ENCODE measurements around the gene CCDC192.

DNA sequence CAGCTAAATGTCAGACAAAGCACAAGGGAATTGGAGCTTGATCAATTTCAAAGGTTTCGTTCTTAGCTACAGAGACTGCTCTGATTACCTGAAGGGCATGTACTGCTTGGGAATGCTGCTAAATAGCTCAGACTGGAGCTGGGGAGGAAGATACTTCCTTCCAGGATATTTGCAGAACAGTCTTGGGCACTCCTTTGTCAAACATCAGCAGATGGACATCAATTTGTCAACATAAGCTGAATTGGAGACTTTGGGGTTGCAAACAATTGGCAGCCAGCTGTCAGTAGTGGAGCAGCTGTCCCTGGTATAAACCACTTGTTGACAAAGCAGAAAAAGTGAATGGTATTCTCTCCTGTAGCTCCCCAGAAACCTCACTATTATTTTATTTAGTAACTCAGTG is 182.0 kb downstream of the CCDC192 start:
- TF ChIP-seq, protein P1, sequence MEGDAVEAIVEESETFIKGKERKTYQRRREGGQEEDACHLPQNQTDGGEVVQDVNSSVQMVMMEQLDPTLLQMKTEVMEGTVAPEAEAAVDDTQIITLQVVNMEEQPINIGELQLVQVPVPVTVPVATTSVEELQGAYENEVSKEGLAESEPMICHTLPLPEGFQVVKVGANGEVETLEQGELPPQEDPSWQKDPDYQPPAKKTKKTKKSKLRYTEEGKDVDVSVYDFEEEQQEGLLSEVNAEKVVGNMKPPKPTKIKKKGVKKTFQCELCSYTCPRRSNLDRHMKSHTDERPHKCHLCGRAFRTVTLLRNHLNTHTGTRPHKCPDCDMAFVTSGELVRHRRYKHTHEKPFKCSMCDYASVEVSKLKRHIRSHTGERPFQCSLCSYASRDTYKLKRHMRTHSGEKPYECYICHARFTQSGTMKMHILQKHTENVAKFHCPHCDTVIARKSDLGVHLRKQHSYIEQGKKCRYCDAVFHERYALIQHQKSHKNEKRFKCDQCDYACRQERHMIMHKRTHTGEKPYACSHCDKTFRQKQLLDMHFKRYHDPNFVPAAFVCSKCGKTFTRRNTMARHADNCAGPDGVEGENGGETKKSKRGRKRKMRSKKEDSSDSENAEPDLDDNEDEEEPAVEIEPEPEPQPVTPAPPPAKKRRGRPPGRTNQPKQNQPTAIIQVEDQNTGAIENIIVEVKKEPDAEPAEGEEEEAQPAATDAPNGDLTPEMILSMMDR (IDR thresholded peaks at IDR 0.05): no peak
- TF ChIP-seq POLR2A (IDR thresholded peaks at IDR 0.05): no peak
